Gastrocnemius medialis (tissue), 4 donors: ENCODE results near the gene SVOP. TPM values are rescaled to one million over a fixed set of nuclear protein-coding genes. Genes with fewer than 3 reads are reported as not detected.
"Not testable (repeated sequence)": the region's sequence is repeated elsewhere in the genome, so short reads cannot be mapped to it uniquely, and the experiment has no call there.

Experiments used
- ATAC-seq, 2 donors: fragments of 150-250 bp; one replicate each; pipeline ENCODE4 v1.9.1; 2016
- DNase-seq, 2 donors: peaks; one replicate each; pipeline ENCODE4 v3.0.0-alpha.2; 2019
- H3K27ac ChIP-seq, 4 donors: fragments of 200-600 bp; sonication (generic); 1 replicate in 1 of 4; 2 replicates in 3 of 4; pipeline ENCODE4 v1.5.1; 2016 to 2018; ENCODE audit warnings: mild to moderate bottlenecking in 2 of 4, moderate library complexity in 1 of 4
- H3K27me3 ChIP-seq, 3 donors: fragments of 200-600 bp; sonication (generic) in 2 of 3; 1 replicate in 1 of 3; 2 replicates in 2 of 3; pipeline versions ENCODE4 v1.5.1 to v1.6.0; 2016 to 2019; ENCODE audit warnings: mild to moderate bottlenecking in 1 of 3, moderate library complexity in 1 of 3
- H3K36me3 ChIP-seq, 2 donors: fragments of 200-600 bp; sonication (generic) in 1 of 2; one replicate each; pipeline ENCODE4 v1.5.1; 2017 to 2018
- H3K4me1 ChIP-seq, 2 donors: fragments of 200-600 bp; sonication (generic) in 1 of 2; one replicate each; pipeline ENCODE4 v1.5.1; 2016 to 2017; ENCODE audit warnings: mild to moderate bottlenecking in 2 of 2
- H3K4me3 ChIP-seq, 4 donors: fragments of 200-600 bp; sonication (generic) in 3 of 4; 1 replicate in 1 of 4; 2 replicates in 3 of 4; pipeline ENCODE4 v1.5.1; 2016 to 2019; ENCODE audit warnings: mild to moderate bottlenecking in 2 of 4
- H3K9me3 ChIP-seq, 3 donors: fragments of 200-600 bp; sonication (generic) in 2 of 3; 1 replicate in 1 of 3; 2 replicates in 2 of 3; pipeline ENCODE4 v1.5.1; 2016 to 2019
- CTCF ChIP-seq, 5 experiments: fragments of 450-650 bp in 3 of 5; fragments of 200-600 bp in 2 of 5; sonication (generic) in 2 of 5; IDR thresholded peaks in 4 of 5; conservative IDR thresholded peaks in 1 of 5; 1 replicate in 4 of 5; 2 replicates in 1 of 5; pipeline ENCODE4 v1.5.1; 2016 to 2019; ENCODE audit warnings: antibody characterized with exemption in 5 of 5, mild to moderate bottlenecking in 3 of 5, moderate library complexity in 3 of 5
- POLR2A ChIP-seq, 2 donors: fragments of 450-650 bp; IDR thresholded peaks; one replicate each; pipeline ENCODE4 v1.6.1; 2017; ENCODE audit warnings: antibody characterized with exemption in 2 of 2, mild to moderate bottlenecking in 2 of 2, moderate library complexity in 2 of 2
- in situ Hi-C, 4 donors: fragments of 200-750 bp; cut with MboI; loops; one replicate each; pipeline versions ENCODE4 v1.15.0 to v1.8.0; 2017; ENCODE audit warnings: low sequenced_read_pairs in 4 of 4
- intact Hi-C: fragments of 100-400 bp; cut with DNase I; formaldehyde crosslinking; loops from one replicate; pipeline ENCODE4 v1.15.1; 2023; ENCODE audit warnings: low total_unique reads
- total RNA-seq, 4 donors: library from RNA; depleted of rRNA; stranded (reverse); fragments of >200 nt; gene quantifications; one replicate each; pipeline versions ENCODE4 v1.1.0 to v1.2.3, GENCODE V29; 2016

Gene SVOP
- total RNA-seq, 4 donors from 2014 or later, result 0.03 TPM; not detected in 3

GRCh38 chr12:109009766-109010165 lies 11.1 kb downstream of the SVOP start:
- intact Hi-C loops, result no loop called here

DNA sequence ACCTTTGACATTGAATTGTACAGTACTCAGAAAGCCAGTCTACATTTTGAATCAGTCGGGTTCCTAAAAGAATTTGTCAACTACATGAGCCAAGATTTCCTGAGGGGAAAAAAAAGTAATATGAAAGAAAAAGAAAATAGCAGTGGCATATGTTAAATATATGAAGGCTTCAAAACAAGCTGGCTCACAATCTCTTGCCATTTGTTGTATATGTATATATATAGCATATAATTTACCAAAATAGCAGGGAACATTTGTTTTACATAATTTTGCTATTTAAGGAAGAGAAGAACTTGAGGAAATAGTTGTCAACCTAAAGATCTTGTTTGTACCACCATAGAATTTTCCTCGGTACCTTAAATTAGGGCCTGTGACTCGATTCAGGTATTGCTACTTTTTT lies 16.9 kb downstream of the SVOP start:
- Histone ChIP-seq H3K36me3 (no peaks in the 10 kb centered on the region), H3K4me1 (no peaks in the 10 kb centered on the region), H3K4me3 (no peak overlapping the region), H3K9me3 (no peaks in the 10 kb centered on the region), H3K27me3 (no peaks in the 10 kb centered on the region), H3K27ac (no peak overlapping the region)
- in situ Hi-C loops, result no loop called here
- DNase-seq (no peak), ATAC-seq (no peak)
- intact Hi-C loops, result no loop called here
- TF ChIP-seq POLR2A (IDR thresholded peaks at IDR 0.05) (no peak), CTCF (IDR thresholded peaks at IDR 0.05 in 4 of 5, conservative IDR thresholded peaks at IDR 0.05 in 1 of 5) (no peak)

More at GRCh38 chr12:109009766-109010165, 11.1 kb downstream of the SVOP start:
- no peaks in the 10 kb centered on the region for H3K9me3 ChIP-seq
- H3K27me3 ChIP-seq, result no peaks in the 10 kb centered on the region
- no peaks in the 10 kb centered on the region for H3K36me3 ChIP-seq
- no peak for ATAC-seq
- no peak overlapping the region for H3K4me3 ChIP-seq
- DNase-seq, result no peak
- in situ Hi-C loops, result no loop called here
- no peaks in the 10 kb centered on the region for H3K4me1 ChIP-seq
- H3K27ac ChIP-seq, result no peak overlapping the region
- TF ChIP-seq POLR2A (IDR thresholded peaks at IDR 0.05) (no peak), CTCF (IDR thresholded peaks at IDR 0.05 in 4 of 5, conservative IDR thresholded peaks at IDR 0.05 in 1 of 5) (no peak)

DNA sequence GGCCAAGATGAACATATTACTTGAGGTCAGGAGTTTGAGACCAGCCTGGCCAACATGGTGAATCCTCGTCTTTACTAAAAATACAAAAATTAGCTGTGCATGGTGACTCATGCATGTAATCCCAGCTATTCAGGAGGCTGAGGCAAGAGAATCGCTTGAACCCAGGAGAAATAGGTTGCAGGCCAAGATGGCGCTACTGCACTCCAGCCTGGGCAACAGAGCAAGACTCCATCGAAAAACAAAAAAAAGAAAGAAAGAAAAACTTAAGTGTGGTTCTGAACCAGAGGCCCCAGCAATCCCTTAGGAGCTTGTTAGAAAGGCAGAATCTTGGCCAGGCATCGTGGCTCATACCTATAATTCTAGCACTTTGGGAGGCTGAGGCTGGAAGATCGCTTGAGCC lies 24.5 kb downstream of the SVOP start:
- H3K4me1 ChIP-seq, result no peaks in the 10 kb centered on the region
- no peaks in the 10 kb centered on the region for H3K36me3 ChIP-seq
- no peaks in the 10 kb centered on the region for H3K27me3 ChIP-seq
- ATAC-seq (no peak), DNase-seq (no peak)
- TF ChIP-seq CTCF (IDR thresholded peaks at IDR 0.05 in 4 of 5, conservative IDR thresholded peaks at IDR 0.05 in 1 of 5) (no peak), POLR2A (IDR thresholded peaks at IDR 0.05) (no peak)
- intact Hi-C loops, result no loop called here
- in situ Hi-C loops, result no loop called here
- H3K27ac ChIP-seq, result no peak overlapping the region
- no peak overlapping the region for H3K4me3 ChIP-seq
- H3K9me3 ChIP-seq, result no peaks in the 10 kb centered on the region

DNA sequence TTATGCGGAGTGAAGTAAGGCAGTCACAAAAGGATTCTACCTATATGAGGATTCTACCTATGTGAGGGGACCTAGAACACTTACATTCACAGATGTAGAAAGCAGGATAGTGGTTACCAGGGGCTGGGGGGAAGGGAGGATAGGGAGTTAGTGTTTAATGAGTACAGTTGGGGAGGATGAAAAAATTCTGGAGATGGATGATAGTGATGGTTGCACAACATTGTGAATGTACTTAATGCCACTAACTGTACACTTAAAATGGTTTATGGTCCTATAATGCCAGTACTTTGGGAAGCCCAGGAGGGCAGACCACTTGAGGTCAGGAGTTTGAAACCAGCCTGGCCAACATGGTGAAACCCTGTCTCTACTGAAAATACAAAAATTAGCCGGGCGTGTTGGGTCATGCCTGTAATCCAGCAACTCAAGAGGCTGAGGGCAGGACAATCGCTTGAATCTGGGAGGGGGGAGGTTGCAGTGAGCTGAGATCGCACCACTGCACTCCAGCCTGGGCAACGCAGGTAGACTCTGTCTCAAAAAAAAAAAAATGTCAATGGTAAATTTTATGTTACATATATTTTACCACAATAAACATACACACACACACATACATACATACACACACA lies 25.4 kb downstream of the SVOP start:
- in situ Hi-C loops (no loop called here), intact Hi-C loops (no loop called here)
- Histone ChIP-seq H3K9me3 (no peaks in the 10 kb centered on the region), H3K27me3 (no peaks in the 10 kb centered on the region), H3K4me1 (no peaks in the 10 kb centered on the region), H3K27ac (no peak overlapping the region), H3K36me3 (no peaks in the 10 kb centered on the region), H3K4me3 (no peak overlapping the region)
- no peak for DNase-seq
- no peak for TF ChIP-seq CTCF (IDR thresholded peaks at IDR 0.05 in 4 of 5, conservative IDR thresholded peaks at IDR 0.05 in 1 of 5)
- no peak for TF ChIP-seq POLR2A (IDR thresholded peaks at IDR 0.05)
- ATAC-seq, result no peak

DNA sequence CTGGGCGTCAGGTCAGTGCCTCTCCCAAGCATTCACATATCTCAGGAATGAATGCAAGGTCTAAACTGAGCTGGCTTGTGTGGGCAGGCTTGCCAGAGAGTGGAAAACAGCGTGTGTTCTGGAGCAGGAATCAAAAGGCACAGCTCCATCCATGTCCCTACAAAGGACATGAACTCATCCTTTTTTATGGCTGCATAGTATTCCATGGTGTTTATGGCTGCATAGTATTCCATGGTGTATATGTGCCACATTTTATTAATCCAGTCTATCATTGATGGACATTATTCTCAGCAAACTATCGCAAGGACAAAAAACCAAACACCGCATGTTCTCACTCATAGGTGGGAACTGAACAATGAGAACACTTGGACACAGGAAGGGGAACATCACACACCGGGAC lies 30.8 kb downstream of the SVOP start:
- in situ Hi-C loops, intact Hi-C loops, H3K36me3 ChIP-seq, H3K27me3 ChIP-seq, ATAC-seq, H3K4me1 ChIP-seq, DNase-seq, H3K9me3 ChIP-seq, H3K27ac ChIP-seq, H3K4me3 ChIP-seq: not testable (repeated sequence)
